HEK293 (cell line): ENCODE data around the gene CAPZB.

Source experiments
- CTCF ChIA-PET: fragments of 350-600 bp; formaldehyde crosslinking; extraction: SDS; loops from one replicate; lab custom pipeline; 2021; ENCODE audit warnings: antibody characterized with exemption; lab: Yijun Ruan, JAX
- POLR2A ChIA-PET: fragments of 300-600 bp; formaldehyde crosslinking; extraction: SDS; loops from one replicate; lab custom pipeline; 2020; ENCODE audit warnings: antibody characterized with exemption, inconsistent platforms; lab: Yijun Ruan, JAX
- H3K27ac ChIP-seq: fragments of 200-500 bp; sonication (Bioruptor generic); 2 replicates; pipeline ENCODE4 v1.5.1; 2014; ENCODE audit warnings: low read depth, low read length, control low read depth, inconsistent platforms; ENCODE audit errors: extremely low read depth
- H3K36me3 ChIP-seq, 2 experiments: fragments of 200-500 bp in 1 of 2; sonication (Bioruptor generic) in 1 of 2; 1 replicate in 1 of 2; 2 replicates in 1 of 2; pipeline ENCODE4 v1.5.1; 2014 to 2017; ENCODE audit warnings: inconsistent platforms in 2 of 2, low read length in 2 of 2; ENCODE audit not compliant: control insufficient read depth in 2 of 2, insufficient read depth in 1 of 2
- H3K4me1 ChIP-seq: fragments of 200-500 bp; sonication (Bioruptor generic); 2 replicates; pipeline ENCODE4 v1.5.1; 2014; ENCODE audit warnings: mild to moderate bottlenecking, low read length, inconsistent platforms; ENCODE audit not compliant: control insufficient read depth, insufficient read depth
- H3K4me3 ChIP-seq: 2 replicates; pipeline ENCODE4 v1.5.1; 2011; ENCODE audit warnings: low read depth, mild to moderate bottlenecking, control low read depth, low read length, moderate library complexity
- H3K9me3 ChIP-seq: fragments of 200-500 bp; sonication (Bioruptor generic); 2 replicates; pipeline ENCODE4 v1.5.1; 2014; ENCODE audit warnings: low read depth, low read length, inconsistent platforms; ENCODE audit not compliant: control insufficient read depth, insufficient read depth
- GLIS1 ChIP-seq: fragments of 450-650 bp; formaldehyde crosslinking; IDR thresholded peaks from 2 replicates; pipeline ENCODE4 v1.5.1; 2016; ENCODE audit warnings: missing biosample characterization, missing genetic modification characterization
- KLF9 ChIP-seq: fragments of 450-650 bp; formaldehyde crosslinking; IDR thresholded peaks from 2 replicates; pipeline ENCODE4 v1.5.1; 2016; ENCODE audit warnings: missing biosample characterization, missing genetic modification characterization, low read depth
- MYNN ChIP-seq: fragments of 450-650 bp; formaldehyde crosslinking; IDR thresholded peaks from 2 replicates; pipeline ENCODE4 v1.5.1; 2016; ENCODE audit warnings: missing biosample characterization, missing genetic modification characterization, borderline replicate concordance
- PRDM1 ChIP-seq: fragments of 450-650 bp; formaldehyde crosslinking; IDR thresholded peaks from 2 replicates; pipeline ENCODE4; 2016; ENCODE audit warnings: missing biosample characterization, missing genetic modification characterization
- SCRT1 ChIP-seq: fragments of 450-650 bp; formaldehyde crosslinking; IDR thresholded peaks from 2 replicates; pipeline ENCODE4 v1.5.1; 2016; ENCODE audit warnings: missing biosample characterization, missing genetic modification characterization, borderline replicate concordance
- ZBTB8A ChIP-seq: fragments of 450-650 bp; formaldehyde crosslinking; IDR thresholded peaks from 2 replicates; pipeline ENCODE4 v1.5.1; 2016; ENCODE audit warnings: missing biosample characterization, missing genetic modification characterization
- ZNF10 ChIP-seq: fragments of 450-650 bp; formaldehyde crosslinking; IDR thresholded peaks from 2 replicates; pipeline ENCODE4 v1.5.1; 2017; ENCODE audit warnings: missing biosample characterization, missing genetic modification characterization
- ZNF174 ChIP-seq: fragments of 450-650 bp; formaldehyde crosslinking; IDR thresholded peaks from 2 replicates; pipeline ENCODE4 v1.5.0; 2017; ENCODE audit warnings: missing biosample characterization, mild to moderate bottlenecking, missing genetic modification characterization
- ZNF280C ChIP-seq: fragments of 450-650 bp; formaldehyde crosslinking; IDR thresholded peaks from 2 replicates; pipeline ENCODE4 v1.5.1; 2016; ENCODE audit warnings: missing biosample characterization, missing genetic modification characterization
- ZNF335 ChIP-seq: fragments of 450-650 bp; formaldehyde crosslinking; conservative IDR thresholded peaks from 2 replicates; pipeline ENCODE4 v1.5.1; 2016; ENCODE audit warnings: missing biosample characterization, missing genetic modification characterization
- ZNF48 ChIP-seq: fragments of 450-650 bp; formaldehyde crosslinking; IDR thresholded peaks from 2 replicates; pipeline ENCODE4 v1.5.1; 2016; ENCODE audit warnings: missing biosample characterization, missing genetic modification characterization
- ZNF660 ChIP-seq: fragments of 450-650 bp; IDR thresholded peaks from 2 replicates; pipeline ENCODE4 v1.5.1; 2018; ENCODE audit warnings: missing biosample characterization, mild to moderate bottlenecking, missing genetic modification characterization
- ZNF692 ChIP-seq: fragments of 450-650 bp; formaldehyde crosslinking; IDR thresholded peaks from 2 replicates; pipeline ENCODE4 v1.5.1; 2016; ENCODE audit warnings: missing biosample characterization, missing genetic modification characterization
- ZNF843 ChIP-seq: fragments of 450-650 bp; formaldehyde crosslinking; IDR thresholded peaks from 2 replicates; pipeline ENCODE4 v1.5.1; 2016; ENCODE audit warnings: missing biosample characterization, missing genetic modification characterization
- ZSCAN16 ChIP-seq: fragments of 450-650 bp; formaldehyde crosslinking; IDR thresholded peaks from 2 replicates; pipeline ENCODE4 v1.5.1; 2016; ENCODE audit warnings: missing biosample characterization, missing genetic modification characterization
- ZXDB ChIP-seq: fragments of 450-650 bp; formaldehyde crosslinking; IDR thresholded peaks from 2 replicates; pipeline ENCODE4 v1.5.1; 2016; ENCODE audit warnings: missing biosample characterization, missing genetic modification characterization
- TF ChIP-seq, protein P1 (sequence below): fragments of 450-650 bp; formaldehyde crosslinking; conservative IDR thresholded peaks from 2 replicates; pipeline ENCODE4 v1.5.1; 2016; ENCODE audit warnings: low read depth, missing biosample characterization, missing genetic modification characterization
- TF ChIP-seq, protein P2 (sequence below): fragments of 450-650 bp; formaldehyde crosslinking; IDR thresholded peaks from 2 replicates; pipeline ENCODE4 v1.5.1; 2016; ENCODE audit warnings: missing biosample characterization, missing genetic modification characterization
- TF ChIP-seq, protein P3 (sequence below): fragments of 450-650 bp; formaldehyde crosslinking; IDR thresholded peaks from 2 replicates; pipeline ENCODE4 v1.5.0; 2017; ENCODE audit warnings: missing biosample characterization, missing genetic modification characterization, borderline replicate concordance

CAPZB gene

GRCh38 chr1:19418503-19418971 lies 66.8 kb downstream of the CAPZB start (continued):
- TF ChIP-seq, protein P1, sequence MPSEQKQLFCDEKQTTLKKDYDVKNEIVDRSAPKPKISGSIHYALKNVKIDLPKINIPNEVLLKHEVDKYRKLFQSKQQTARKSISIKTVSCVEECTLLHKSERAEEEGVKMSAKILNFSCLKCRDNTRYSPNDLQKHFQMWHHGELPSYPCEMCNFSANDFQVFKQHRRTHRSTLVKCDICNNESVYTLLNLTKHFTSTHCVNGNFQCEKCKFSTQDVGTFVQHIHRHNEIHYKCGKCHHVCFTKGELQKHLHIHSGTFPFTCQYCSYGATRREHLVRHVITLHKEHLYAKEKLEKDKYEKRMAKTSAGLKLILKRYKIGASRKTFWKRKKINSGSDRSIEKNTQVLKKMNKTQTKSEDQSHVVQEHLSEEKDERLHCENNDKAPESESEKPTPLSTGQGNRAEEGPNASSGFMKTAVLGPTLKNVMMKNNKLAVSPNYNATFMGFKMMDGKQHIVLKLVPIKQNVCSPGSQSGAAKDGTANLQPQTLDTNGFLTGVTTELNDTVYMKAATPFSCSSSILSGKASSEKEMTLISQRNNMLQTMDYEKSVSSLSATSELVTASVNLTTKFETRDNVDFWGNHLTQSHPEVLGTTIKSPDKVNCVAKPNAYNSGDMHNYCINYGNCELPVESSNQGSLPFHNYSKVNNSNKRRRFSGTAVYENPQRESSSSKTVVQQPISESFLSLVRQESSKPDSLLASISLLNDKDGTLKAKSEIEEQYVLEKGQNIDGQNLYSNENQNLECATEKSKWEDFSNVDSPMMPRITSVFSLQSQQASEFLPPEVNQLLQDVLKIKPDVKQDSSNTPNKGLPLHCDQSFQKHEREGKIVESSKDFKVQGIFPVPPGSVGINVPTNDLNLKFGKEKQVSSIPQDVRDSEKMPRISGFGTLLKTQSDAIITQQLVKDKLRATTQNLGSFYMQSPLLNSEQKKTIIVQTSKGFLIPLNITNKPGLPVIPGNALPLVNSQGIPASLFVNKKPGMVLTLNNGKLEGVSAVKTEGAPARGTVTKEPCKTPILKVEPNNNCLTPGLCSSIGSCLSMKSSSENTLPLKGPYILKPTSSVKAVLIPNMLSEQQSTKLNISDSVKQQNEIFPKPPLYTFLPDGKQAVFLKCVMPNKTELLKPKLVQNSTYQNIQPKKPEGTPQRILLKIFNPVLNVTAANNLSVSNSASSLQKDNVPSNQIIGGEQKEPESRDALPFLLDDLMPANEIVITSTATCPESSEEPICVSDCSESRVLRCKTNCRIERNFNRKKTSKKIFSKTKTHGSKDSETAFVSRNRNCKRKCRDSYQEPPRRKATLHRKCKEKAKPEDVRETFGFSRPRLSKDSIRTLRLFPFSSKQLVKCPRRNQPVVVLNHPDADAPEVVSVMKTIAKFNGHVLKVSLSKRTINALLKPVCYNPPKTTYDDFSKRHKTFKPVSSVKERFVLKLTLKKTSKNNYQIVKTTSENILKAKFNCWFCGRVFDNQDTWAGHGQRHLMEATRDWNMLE (tag by site-specific recombination) = no peak
- no peak for TF ChIP-seq SCRT1

GRCh38 chr1:19416921-19417470 lies 68.3 kb downstream of the CAPZB start:
- Histone ChIP-seq H3K36me3 (peaks cover 0 to 57% of the 10 kb centered on the region in 2 experiments; a peak in 1 of 3 replicates), H3K27ac (no peak overlapping the region), H3K4me3 (no peak overlapping the region), H3K9me3 (no peaks in the 10 kb centered on the region), H3K4me1 (no peaks in the 10 kb centered on the region)
- CTCF ChIA-PET = no interaction called here
- TF ChIP-seq, protein P2, sequence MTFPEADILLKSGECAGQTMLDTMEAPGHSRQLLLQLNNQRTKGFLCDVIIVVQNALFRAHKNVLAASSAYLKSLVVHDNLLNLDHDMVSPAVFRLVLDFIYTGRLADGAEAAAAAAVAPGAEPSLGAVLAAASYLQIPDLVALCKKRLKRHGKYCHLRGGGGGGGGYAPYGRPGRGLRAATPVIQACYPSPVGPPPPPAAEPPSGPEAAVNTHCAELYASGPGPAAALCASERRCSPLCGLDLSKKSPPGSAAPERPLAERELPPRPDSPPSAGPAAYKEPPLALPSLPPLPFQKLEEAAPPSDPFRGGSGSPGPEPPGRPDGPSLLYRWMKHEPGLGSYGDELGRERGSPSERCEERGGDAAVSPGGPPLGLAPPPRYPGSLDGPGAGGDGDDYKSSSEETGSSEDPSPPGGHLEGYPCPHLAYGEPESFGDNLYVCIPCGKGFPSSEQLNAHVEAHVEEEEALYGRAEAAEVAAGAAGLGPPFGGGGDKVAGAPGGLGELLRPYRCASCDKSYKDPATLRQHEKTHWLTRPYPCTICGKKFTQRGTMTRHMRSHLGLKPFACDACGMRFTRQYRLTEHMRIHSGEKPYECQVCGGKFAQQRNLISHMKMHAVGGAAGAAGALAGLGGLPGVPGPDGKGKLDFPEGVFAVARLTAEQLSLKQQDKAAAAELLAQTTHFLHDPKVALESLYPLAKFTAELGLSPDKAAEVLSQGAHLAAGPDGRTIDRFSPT = no peak
- TF ChIP-seq ZSCAN16 (tag by site-specific recombination) = no peak
- TF ChIP-seq PRDM1 (tag by site-specific recombination) = no peak
- TF ChIP-seq ZNF10 (tag by site-specific recombination) = no peak
- TF ChIP-seq, protein P3, sequence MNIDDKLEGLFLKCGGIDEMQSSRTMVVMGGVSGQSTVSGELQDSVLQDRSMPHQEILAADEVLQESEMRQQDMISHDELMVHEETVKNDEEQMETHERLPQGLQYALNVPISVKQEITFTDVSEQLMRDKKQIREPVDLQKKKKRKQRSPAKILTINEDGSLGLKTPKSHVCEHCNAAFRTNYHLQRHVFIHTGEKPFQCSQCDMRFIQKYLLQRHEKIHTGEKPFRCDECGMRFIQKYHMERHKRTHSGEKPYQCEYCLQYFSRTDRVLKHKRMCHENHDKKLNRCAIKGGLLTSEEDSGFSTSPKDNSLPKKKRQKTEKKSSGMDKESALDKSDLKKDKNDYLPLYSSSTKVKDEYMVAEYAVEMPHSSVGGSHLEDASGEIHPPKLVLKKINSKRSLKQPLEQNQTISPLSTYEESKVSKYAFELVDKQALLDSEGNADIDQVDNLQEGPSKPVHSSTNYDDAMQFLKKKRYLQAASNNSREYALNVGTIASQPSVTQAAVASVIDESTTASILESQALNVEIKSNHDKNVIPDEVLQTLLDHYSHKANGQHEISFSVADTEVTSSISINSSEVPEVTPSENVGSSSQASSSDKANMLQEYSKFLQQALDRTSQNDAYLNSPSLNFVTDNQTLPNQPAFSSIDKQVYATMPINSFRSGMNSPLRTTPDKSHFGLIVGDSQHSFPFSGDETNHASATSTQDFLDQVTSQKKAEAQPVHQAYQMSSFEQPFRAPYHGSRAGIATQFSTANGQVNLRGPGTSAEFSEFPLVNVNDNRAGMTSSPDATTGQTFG = no peak
- TF ChIP-seq ZNF174 (tag by site-specific recombination) = no peak
- TF ChIP-seq MYNN = no peak
- POLR2A ChIA-PET = no interaction called here

GRCh38 chr1:19416145-19416544 lies 69.2 kb downstream of the CAPZB start:
- ChIA-PET POLR2A (no interaction called here), CTCF (interaction anchor here (0.6 to 0.7 kb wide), 2 partner anchors 9 to 555 kb away, joined by 3 to 4 read pairs; no protein-coding TSS in a partner anchor)
- H3K4me3 ChIP-seq = no peak overlapping the region
- TF ChIP-seq ZXDB (tag by site-specific recombination) (no peak), ZNF660 (tag by site-specific recombination) (no peak), ZNF692 (tag by site-specific recombination) (no peak), ZNF335 (tag by site-specific recombination) (no peak), ZNF280C (tag by site-specific recombination) (no peak), ZNF48 (tag by site-specific recombination) (no peak), ZNF843 (tag by site-specific recombination) (no peak), KLF9 (no peak), ZBTB8A (tag by site-specific recombination) (no peak), GLIS1 (no peak)

More at GRCh38 chr1:19416145-19416544, 69.2 kb downstream of the CAPZB start:
- no peaks in the 10 kb centered on the region for H3K9me3 ChIP-seq
- no peak overlapping the region for H3K27ac ChIP-seq
- no peaks in the 10 kb centered on the region for H3K4me1 ChIP-seq
- peaks cover 0 to 61% of the 10 kb centered on the region in 2 experiments; a peak in 1 of 3 replicates for H3K36me3 ChIP-seq
